ENCODE measurements around the gene ZNF235.
"Not testable (repeated sequence)": the region's sequence is repeated elsewhere in the genome, so short reads cannot be mapped to it uniquely, and the experiment has no call there.

ZNF235 gene

DNA sequence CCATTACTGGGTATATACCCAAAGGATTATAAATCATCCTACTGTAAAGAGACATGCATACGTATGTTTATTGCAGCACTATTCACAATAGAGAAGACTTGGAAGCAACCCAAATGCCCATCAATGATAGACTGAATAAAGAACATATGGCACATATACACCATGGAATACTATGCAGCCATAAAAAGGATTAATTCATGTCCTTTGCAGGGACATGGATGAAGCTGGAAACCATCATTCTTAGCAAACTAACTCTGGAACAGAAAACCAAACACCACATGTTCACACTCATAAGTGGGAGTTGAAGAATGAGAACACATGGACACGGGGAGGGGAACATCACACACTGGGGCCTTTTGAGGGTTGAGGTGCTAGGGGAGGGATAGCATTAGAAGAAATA, 51.4 kb downstream of the ZNF235 start:
- not testable (repeated sequence) for H3K9me3 ChIP-seq (ENCODE audit: control insufficient read depth, low read length); H3K4me3 ChIP-seq (ENCODE audit: low read length); H3K36me3 ChIP-seq (ENCODE audit: control insufficient read depth, insufficient read depth, low read length); H3K27me3 ChIP-seq (ENCODE audit: control insufficient read depth, insufficient read depth, low read length); H3K9ac ChIP-seq (ENCODE audit: low read length); H3K4me1 ChIP-seq (ENCODE audit: control insufficient read depth, insufficient read depth, low read length)

DNA sequence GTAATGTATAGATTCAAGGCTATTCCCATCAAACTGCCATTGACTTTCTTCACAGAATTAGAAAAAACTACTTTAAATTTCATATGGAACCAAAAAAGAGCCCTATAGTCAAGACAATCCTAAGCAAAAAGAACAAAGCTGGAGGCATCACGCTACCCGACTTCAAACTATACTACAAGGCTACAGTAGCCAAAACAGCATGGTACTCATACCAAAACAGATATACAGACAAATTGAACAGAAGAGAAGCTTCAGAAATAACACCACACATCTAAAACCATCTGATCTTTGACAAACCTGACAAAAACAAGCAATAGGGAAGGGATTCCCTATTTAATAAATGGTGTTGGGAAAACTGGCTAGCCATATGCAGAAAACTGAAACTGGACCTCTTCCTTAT, 52.5 kb downstream of the ZNF235 start:
- H3K9ac ChIP-seq (ENCODE audit: low read length); H3K36me3 ChIP-seq (ENCODE audit: control insufficient read depth, insufficient read depth, low read length); H3K9me3 ChIP-seq (ENCODE audit: control insufficient read depth, low read length); H3K4me1 ChIP-seq (ENCODE audit: control insufficient read depth, insufficient read depth, low read length); H3K4me3 ChIP-seq (ENCODE audit: low read length); H3K27me3 ChIP-seq (ENCODE audit: control insufficient read depth, insufficient read depth, low read length): not testable (repeated sequence)

DNA sequence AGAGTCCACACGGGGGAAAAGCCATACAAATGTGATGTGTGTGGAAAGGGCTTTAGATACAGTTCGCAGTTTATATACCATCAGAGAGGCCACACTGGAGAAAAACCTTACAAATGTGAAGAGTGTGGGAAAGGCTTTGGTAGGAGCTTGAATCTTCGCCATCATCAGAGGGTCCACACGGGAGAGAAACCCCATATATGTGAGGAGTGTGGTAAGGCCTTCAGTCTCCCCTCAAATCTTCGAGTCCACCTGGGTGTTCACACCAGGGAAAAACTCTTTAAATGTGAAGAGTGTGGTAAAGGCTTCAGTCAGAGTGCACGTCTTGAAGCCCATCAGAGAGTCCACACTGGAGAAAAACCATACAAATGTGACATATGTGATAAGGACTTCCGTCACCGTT, 68.4 kb downstream of the ZNF235 start:
- Histone ChIP-seq H3K36me3 (ENCODE audit: control insufficient read depth, insufficient read depth, low read length) (peaks cover 16% of the 10 kb centered on the region), H3K27me3 (ENCODE audit: control insufficient read depth, insufficient read depth, low read length) (no peaks in the 10 kb centered on the region), H3K9ac (ENCODE audit: low read length) (no peak overlapping the region), H3K4me1 (ENCODE audit: control insufficient read depth, insufficient read depth, low read length) (no peaks in the 10 kb centered on the region), H3K4me3 (ENCODE audit: low read length) (no peak overlapping the region), H3K9me3 (ENCODE audit: control insufficient read depth, low read length) (peaks cover 8% of the 10 kb centered on the region)
